ENCODE measurements around the gene ECE2. TPM values are rescaled to one million over a fixed set of nuclear protein-coding genes. Genes with fewer than 3 reads are reported as not detected.

ECE2 gene
- total RNA-seq, 1 experiment from 2014 or later = not detected

DNA sequence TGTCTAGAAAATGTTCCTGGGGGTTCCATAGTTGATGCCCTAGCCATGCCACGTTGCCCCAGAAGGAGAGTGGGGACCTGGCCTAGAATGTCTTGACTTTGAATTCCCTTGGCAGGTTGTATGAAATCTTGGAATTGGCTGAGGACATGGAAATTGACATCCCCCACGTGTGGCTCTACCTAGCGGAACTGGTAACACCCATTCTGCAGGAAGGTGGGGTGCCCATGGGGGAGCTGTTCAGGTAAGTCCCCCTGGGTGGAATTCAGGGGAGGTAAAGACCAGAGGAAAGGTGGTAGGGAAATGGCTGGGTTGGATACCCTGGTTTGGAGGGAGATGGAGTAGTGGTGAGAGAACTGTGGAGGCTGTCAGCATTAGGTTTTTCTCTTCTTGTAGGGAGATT is 52.7 kb downstream of the ECE2 start:
- no TSS peak for BruUV-seq (replicated peaks)
- H3K36me3 ChIP-seq (ENCODE audit: insufficient read depth, low read length, poor library complexity, severe bottlenecking) = peaks cover 100% of the 10 kb centered on the region
- no peaks in the 10 kb centered on the region for H3K4me1 ChIP-seq (ENCODE audit: insufficient read depth, low read length, poor library complexity, severe bottlenecking)
- H3K27me3 ChIP-seq (replicated peaks; ENCODE audit: insufficient read depth, low read depth, low read length, poor library complexity) = no peaks in the 10 kb centered on the region
- no peak overlapping the region for H3K4me3 ChIP-seq (ENCODE audit: low read depth, low read length, poor library complexity, severe bottlenecking)
- ChIA-PET POLR2A (ENCODE audit: low non-redundant PET) (no interaction called here), CTCF (no interaction called here)
- DNase-seq (ENCODE audit: low spot score) = no peak
- H3K9me3 ChIP-seq (ENCODE audit: low read depth, low read length, poor library complexity, severe bottlenecking) = no peaks in the 10 kb centered on the region
- TF ChIP-seq EZH2 (IDR thresholded peaks at IDR 0.05; ENCODE audit: borderline replicate concordance, low read depth, low read length, poor library complexity, severe bottlenecking) = no peak
- TF ChIP-seq, protein P1, sequence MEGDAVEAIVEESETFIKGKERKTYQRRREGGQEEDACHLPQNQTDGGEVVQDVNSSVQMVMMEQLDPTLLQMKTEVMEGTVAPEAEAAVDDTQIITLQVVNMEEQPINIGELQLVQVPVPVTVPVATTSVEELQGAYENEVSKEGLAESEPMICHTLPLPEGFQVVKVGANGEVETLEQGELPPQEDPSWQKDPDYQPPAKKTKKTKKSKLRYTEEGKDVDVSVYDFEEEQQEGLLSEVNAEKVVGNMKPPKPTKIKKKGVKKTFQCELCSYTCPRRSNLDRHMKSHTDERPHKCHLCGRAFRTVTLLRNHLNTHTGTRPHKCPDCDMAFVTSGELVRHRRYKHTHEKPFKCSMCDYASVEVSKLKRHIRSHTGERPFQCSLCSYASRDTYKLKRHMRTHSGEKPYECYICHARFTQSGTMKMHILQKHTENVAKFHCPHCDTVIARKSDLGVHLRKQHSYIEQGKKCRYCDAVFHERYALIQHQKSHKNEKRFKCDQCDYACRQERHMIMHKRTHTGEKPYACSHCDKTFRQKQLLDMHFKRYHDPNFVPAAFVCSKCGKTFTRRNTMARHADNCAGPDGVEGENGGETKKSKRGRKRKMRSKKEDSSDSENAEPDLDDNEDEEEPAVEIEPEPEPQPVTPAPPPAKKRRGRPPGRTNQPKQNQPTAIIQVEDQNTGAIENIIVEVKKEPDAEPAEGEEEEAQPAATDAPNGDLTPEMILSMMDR (conservative IDR thresholded peaks at IDR 0.05; ENCODE audit: low read depth, low read length) = no peak
- intact Hi-C loops (cut with micrococcal nuclease; ENCODE audit: unreplicated experiment) = no loop called here
- no peak overlapping the region for H3K27ac ChIP-seq (ENCODE audit: low read depth, low read length, poor library complexity, severe bottlenecking)

DNA sequence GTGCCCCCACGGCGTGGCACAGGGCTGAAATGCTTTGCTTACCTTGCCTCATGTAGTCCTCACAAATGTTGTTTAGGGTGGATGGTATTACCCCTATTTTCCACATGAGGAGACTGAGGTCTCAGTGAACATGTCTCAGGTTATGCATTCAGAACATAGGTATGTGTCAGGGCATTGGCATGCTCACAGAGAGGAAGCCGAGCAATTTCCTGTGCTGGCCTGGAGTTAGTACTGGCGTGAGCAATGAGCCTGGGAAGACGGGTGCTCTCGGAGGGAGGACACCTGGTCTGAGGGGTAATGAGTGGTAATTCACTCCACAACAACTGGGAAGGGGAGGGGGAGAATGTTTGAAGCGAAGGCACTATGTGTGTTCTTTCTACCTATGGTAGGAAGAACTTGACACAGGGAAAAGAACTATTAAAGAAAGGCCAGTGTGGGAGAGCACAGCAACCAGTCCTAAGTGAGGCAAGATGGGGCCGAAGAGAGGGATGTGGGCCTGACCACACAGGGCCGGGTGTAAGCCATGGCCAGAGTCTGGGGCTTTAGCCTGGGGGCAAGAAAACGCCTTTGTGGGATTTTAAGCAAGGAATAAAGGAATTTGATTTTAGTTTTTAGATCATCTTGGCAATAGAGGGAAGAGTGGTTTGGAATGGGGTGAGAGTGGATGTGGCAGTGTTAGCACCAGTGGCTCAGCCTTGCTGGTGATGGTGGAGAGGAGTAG is 56.7 kb downstream of the ECE2 start:
- intact Hi-C loops (cut with micrococcal nuclease; ENCODE audit: unreplicated experiment) = no loop called here
- TF ChIP-seq, protein P1 (conservative IDR thresholded peaks at IDR 0.05; ENCODE audit: low read depth, low read length) = no peak
- TF ChIP-seq EZH2 (IDR thresholded peaks at IDR 0.05; ENCODE audit: borderline replicate concordance, low read depth, low read length, poor library complexity, severe bottlenecking) = no peak
- peaks cover 17% of the 10 kb centered on the region for H3K4me1 ChIP-seq (ENCODE audit: insufficient read depth, low read length, poor library complexity, severe bottlenecking)
- no peak for DNase-seq (ENCODE audit: low spot score)
- POLR2A ChIA-PET (ENCODE audit: low non-redundant PET) = no interaction called here
- CTCF ChIA-PET = no interaction called here
- H3K4me3 ChIP-seq (ENCODE audit: low read depth, low read length, poor library complexity, severe bottlenecking) = no peak overlapping the region
- H3K36me3 ChIP-seq (ENCODE audit: insufficient read depth, low read length, poor library complexity, severe bottlenecking) = peaks cover 77% of the 10 kb centered on the region
- peak overlapping the region; percentile 50 for H3K27ac ChIP-seq (ENCODE audit: low read depth, low read length, poor library complexity, severe bottlenecking)
- BruUV-seq (replicated peaks) = no TSS peak
- H3K27me3 ChIP-seq (replicated peaks; ENCODE audit: insufficient read depth, low read depth, low read length, poor library complexity) = no peaks in the 10 kb centered on the region
- H3K9me3 ChIP-seq (ENCODE audit: low read depth, low read length, poor library complexity, severe bottlenecking) = no peaks in the 10 kb centered on the region

DNA sequence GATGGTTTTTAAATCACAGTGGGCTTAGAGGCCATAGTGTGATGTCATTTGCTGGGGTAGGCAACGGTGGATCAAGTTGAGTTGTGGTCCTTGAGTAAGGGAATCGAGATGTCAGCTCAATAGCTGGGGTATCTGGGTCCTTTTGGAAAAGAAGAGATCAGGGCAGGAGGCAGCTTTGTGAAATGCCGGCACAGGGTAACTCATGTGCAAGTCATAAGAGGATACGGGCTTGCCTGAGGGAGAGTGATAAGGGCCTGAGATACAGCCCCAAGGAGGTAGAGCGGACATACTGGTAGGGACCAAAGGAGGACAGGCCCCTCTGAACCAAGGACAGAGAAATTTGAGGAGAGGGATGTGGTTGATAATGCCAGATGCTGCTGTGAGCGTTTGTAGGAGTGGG is 57.4 kb downstream of the ECE2 start:
- BruUV-seq (replicated peaks) = TSS peak; percentile 23
- Histone ChIP-seq H3K4me3 (ENCODE audit: low read depth, low read length, poor library complexity, severe bottlenecking) (no peak overlapping the region), H3K27ac (ENCODE audit: low read depth, low read length, poor library complexity, severe bottlenecking) (peak overlapping the region; percentile 50), H3K9me3 (ENCODE audit: low read depth, low read length, poor library complexity, severe bottlenecking) (no peaks in the 10 kb centered on the region), H3K27me3 (replicated peaks; ENCODE audit: insufficient read depth, low read depth, low read length, poor library complexity) (no peaks in the 10 kb centered on the region), H3K36me3 (ENCODE audit: insufficient read depth, low read length, poor library complexity, severe bottlenecking) (peaks cover 70% of the 10 kb centered on the region), H3K4me1 (ENCODE audit: insufficient read depth, low read length, poor library complexity, severe bottlenecking) (peaks cover 23% of the 10 kb centered on the region)
- TF ChIP-seq, protein P1 (conservative IDR thresholded peaks at IDR 0.05; ENCODE audit: low read depth, low read length) = no peak
- no peak for TF ChIP-seq EZH2 (IDR thresholded peaks at IDR 0.05; ENCODE audit: borderline replicate concordance, low read depth, low read length, poor library complexity, severe bottlenecking)
- intact Hi-C loops (cut with micrococcal nuclease; ENCODE audit: unreplicated experiment) = no loop called here
- CTCF ChIA-PET = no interaction called here
- POLR2A ChIA-PET (ENCODE audit: low non-redundant PET) = no interaction called here
- DNase-seq (ENCODE audit: low spot score) = no peak

Data from A673 (cell line).